Naive thymus-derived CD8-positive, alpha-beta T cell (primary cell): ENCODE results near the gene DGUOK. TPM values are rescaled to one million over a fixed set of nuclear protein-coding genes. Genes with fewer than 3 reads are reported as not detected.

Experiments used
- ATAC-seq, 2 donors: fragments of 150-1000 bp; cut with Tn5 transposase in 1 of 2; sonication (Bioruptor Pico), chemical (Tn5 transposase) in 1 of 2; 1 replicate in 1 of 2; 2 replicates in 1 of 2; pipeline ENCODE4 v1.10.0; 2021; ENCODE audit warnings: mild to moderate bottlenecking in 2 of 2, moderate library complexity in 2 of 2
- POLR2A ChIA-PET: fragments of 350-600 bp; sonication (Branson Sonifier 250); formaldehyde crosslinking; loops from one replicate; lab custom pipeline; 2021; ENCODE audit warnings: antibody characterized with exemption; lab: Charles Lee
- DNase-seq, 10 donors: peaks; one replicate each; pipeline versions ENCODE4 v3.0.0 to v3.0.0-alpha.2; 2020 to 2022
- H3K27ac Mint-ChIP-seq, 10 donors: one replicate each; pipeline ENCODE4 v1.8.0; 2020 to 2022; ENCODE audit warnings: mild to moderate bottlenecking in 10 of 10, mixed read lengths in 10 of 10, moderate library complexity in 4 of 10, inconsistent platforms in 1 of 10
- H3K27me3 Mint-ChIP-seq, 5 donors: one replicate each; pipeline ENCODE4 v1.8.0; 2021 to 2022; ENCODE audit warnings: mixed read lengths in 5 of 5
- H3K36me3 Mint-ChIP-seq, 3 donors: one replicate each; pipeline ENCODE4 v1.8.0; 2020 to 2022; ENCODE audit warnings: mixed read lengths in 3 of 3, mild to moderate bottlenecking in 2 of 3, inconsistent platforms in 1 of 3
- H3K4me1 Mint-ChIP-seq, 4 donors: one replicate each; pipeline ENCODE4 v1.8.0; 2021 to 2022; ENCODE audit warnings: mixed read lengths in 4 of 4
- H3K4me3 Mint-ChIP-seq, 10 donors: one replicate each; pipeline ENCODE4 v1.8.0; 2020 to 2022; ENCODE audit warnings: mild to moderate bottlenecking in 10 of 10, mixed read lengths in 10 of 10, moderate library complexity in 6 of 10, inconsistent platforms in 1 of 10
- H3K9me3 Mint-ChIP-seq, 9 donors: one replicate each; pipeline ENCODE4 v1.8.0; 2020 to 2022; ENCODE audit warnings: mixed read lengths in 9 of 9, mild to moderate bottlenecking in 3 of 9, inconsistent platforms in 1 of 9, moderate library complexity in 1 of 9
- polyA plus RNA-seq, 3 donors: library from polyadenylated mRNA; unstranded; fragments of 300-500 nt; fragmentation: Illumina TruSeq; gene quantifications; one replicate each; pipeline ENCODE4 v1.2.3, GENCODE V29; 2021
- total RNA-seq, 8 experiments: library from RNA in 2 of 8; stranded (reverse) in 2 of 8; gene quantifications; one replicate each; pipeline ENCODE4 v1.2.3 and lab custom pipeline; 2021 to 2026

Gene DGUOK
- total and polyA plus RNA-seq, 5 experiments from 2014 or later = 70.3 to 219 (median 207) TPM

DNA sequence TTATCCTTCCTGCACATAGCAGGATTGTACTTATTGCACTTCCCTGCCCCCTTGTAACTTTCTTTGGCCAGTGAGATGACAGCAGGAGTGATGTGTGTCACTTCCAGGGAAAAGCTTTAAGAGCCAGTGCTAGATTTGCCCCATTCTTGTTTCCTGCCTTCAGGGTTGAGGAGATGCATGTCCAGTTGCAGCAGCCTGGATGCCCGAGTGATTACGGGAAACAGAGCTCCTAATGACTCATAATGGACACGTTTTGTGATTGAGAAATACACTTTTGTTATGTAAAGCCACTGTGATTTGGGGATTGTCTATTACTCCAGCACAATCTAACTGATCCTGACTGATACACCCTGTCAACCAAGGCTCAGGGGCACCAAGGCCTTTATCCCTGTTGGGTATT lies 53.0 kb downstream of the DGUOK start:
- no peaks in the 10 kb centered on the region for H3K27me3 Mint-ChIP-seq
- POLR2A ChIA-PET = interaction anchor here (0.5 to 2.9 kb wide), 7 partner anchors 9 to 479 kb away, joined by 3 to 22 read pairs (median 4); partner anchors contain the start of genes DGUOK and WBP1
- no peaks in the 10 kb centered on the region for H3K36me3 Mint-ChIP-seq
- ATAC-seq (no peak), DNase-seq (peak in 1 of 10 donors; percentile 9)
- H3K9me3 Mint-ChIP-seq = no peaks in the 10 kb centered on the region
- peaks cover 45 to 86% (median 84%) of the 10 kb centered on the region in 4 donors for H3K4me1 Mint-ChIP-seq
- H3K27ac Mint-ChIP-seq = peak overlapping the region; percentile 53 to 98 (median 94)
- H3K4me3 Mint-ChIP-seq = peak overlapping the region; percentile 3 to 90 (median 80)

DNA sequence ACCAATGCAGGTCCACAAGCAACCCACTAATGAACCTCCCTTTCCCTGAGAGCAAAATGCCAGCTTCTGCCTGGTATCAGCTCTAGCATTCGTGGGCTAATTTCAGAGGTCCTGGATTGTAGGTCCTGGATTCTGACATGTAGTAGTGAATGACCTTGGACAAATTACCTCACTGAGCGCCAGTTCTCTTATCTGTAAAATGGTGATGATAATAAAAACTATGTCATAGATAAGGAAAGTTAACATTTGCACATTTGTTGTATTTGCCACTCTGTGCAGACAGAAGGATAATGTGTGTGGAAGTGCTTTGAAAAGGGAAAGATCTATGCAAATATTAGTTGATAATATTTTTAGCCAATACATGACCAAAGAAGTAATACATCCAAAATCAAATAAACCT lies 53.9 kb downstream of the DGUOK start:
- Mint-ChIP-seq H3K36me3 (no peaks in the 10 kb centered on the region), H3K27me3 (no peaks in the 10 kb centered on the region), H3K4me1 (peaks cover 44 to 78% (median 78%) of the 10 kb centered on the region in 4 donors), H3K4me3 (peak overlapping the region; percentile 43 to 85 (median 68)), H3K27ac (peak overlapping the region in 9 of 10 donors; percentile 41 to 98 (median 80)), H3K9me3 (no peaks in the 10 kb centered on the region)
- POLR2A ChIA-PET = interaction anchor here (0.8 to 2.9 kb wide), 6 partner anchors 10 to 73 kb away, joined by 3 to 9 read pairs (median 4); no protein-coding TSS in a partner anchor
- DNase-seq = no peak
- no peak for ATAC-seq

DNA sequence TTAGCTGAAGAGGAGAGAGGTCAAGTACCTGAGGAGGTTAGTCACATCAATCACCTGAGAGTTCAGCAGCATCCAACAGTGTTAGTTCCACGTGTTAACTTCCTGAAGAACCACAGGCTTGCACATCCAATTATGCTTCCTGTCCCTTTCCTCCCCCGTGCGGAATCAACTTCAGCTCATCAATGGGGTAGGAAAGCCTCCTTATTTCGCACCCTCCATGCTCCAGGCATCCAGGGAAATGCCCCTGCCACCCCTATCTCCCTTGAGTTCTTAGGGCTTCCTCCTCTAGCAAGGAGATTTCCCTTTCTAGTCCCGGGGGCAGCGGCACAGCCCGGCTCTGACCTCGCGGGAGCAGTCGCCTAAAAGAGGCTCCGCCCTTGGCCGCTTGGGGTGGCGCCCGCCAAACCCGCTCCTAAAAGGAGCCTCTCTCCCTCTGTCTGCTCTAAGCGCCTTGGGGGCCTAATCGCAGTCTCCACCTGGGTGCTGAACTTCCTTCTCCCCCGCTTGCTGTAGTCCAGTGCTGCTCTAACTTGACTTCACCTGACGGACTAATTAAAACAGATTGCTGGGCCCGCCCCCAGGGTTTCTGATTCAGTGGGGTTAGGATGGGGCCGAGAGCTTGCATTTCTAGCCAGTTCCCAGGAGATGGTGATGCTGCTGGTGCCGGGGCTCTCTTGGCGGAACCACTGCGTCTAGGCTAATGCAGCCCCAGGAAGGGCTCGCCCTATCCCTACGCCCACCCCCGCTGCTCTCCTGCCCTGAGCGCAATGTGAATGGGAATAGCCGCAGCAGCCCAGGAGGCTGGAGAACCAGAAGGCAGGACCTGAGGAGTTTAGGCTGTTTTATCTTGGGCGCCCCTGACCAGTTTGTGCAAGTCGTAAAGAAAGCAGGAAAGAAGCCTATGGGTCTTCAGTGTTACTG lies 54.7 kb downstream of the DGUOK start:
- H3K9me3 Mint-ChIP-seq = no peaks in the 10 kb centered on the region
- DNase-seq (peak in 6 of 10 donors; percentile 16 to 66 (median 31)), ATAC-seq (peak in 1 of 2 donors; percentile 5)
- peak overlapping the region; percentile 65 to 86 (median 73) for H3K4me3 Mint-ChIP-seq
- peaks cover 44 to 82% (median 79%) of the 10 kb centered on the region in 4 donors for H3K4me1 Mint-ChIP-seq
- H3K27ac Mint-ChIP-seq = peak overlapping the region in 8 of 10 donors; percentile 37 to 92 (median 66)
- POLR2A ChIA-PET = interaction anchor here (0.6 to 2.9 kb wide), 7 partner anchors 11 to 177 kb away, joined by 3 to 9 read pairs (median 4); partner anchors contain the start of gene DGUOK
- no peaks in the 10 kb centered on the region for H3K27me3 Mint-ChIP-seq
- no peaks in the 10 kb centered on the region for H3K36me3 Mint-ChIP-seq

DNA sequence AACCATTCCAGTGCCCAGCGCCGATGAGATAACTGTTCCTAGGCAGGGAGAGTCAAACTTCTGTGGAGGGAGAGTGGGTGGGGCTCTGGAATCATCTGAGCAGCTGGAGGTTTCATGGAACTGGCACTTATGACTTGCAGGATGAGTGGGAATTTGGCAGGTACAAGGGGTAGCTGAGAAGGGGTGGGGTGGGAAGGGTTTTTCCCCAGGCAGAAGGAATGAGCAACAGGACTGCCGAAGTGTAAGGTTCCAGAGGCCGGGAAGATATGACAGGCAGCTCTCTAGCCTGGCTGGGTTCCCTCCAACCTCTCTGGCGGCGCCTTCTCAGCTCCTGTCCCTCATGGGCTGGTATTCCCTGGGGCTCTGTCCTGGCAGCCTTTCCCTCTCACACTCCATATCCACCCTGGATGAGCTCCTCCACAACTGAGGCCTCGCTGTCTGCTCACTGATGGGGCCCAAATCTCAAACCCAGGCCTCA lies 55.5 kb downstream of the DGUOK start:
- DNase-seq (peak in 1 of 10 donors; percentile 60), ATAC-seq (no peak)
- H3K27me3 Mint-ChIP-seq = no peaks in the 10 kb centered on the region
- peak overlapping the region in 9 of 10 donors; percentile 5 to 86 (median 58) for H3K4me3 Mint-ChIP-seq
- H3K36me3 Mint-ChIP-seq = peaks cover 0 to 4% (median 0%) of the 10 kb centered on the region in 3 donors
- H3K9me3 Mint-ChIP-seq = no peaks in the 10 kb centered on the region
- peaks cover 49 to 85% (median 79%) of the 10 kb centered on the region in 4 donors for H3K4me1 Mint-ChIP-seq
- POLR2A ChIA-PET = interaction anchor here (0.5 to 1.8 kb wide), 4 partner anchors 10 to 55 kb away, joined by 3 to 7 read pairs (median 4); partner anchors contain the start of gene DGUOK
- H3K27ac Mint-ChIP-seq = peak overlapping the region; percentile 25 to 92 (median 64)

DNA sequence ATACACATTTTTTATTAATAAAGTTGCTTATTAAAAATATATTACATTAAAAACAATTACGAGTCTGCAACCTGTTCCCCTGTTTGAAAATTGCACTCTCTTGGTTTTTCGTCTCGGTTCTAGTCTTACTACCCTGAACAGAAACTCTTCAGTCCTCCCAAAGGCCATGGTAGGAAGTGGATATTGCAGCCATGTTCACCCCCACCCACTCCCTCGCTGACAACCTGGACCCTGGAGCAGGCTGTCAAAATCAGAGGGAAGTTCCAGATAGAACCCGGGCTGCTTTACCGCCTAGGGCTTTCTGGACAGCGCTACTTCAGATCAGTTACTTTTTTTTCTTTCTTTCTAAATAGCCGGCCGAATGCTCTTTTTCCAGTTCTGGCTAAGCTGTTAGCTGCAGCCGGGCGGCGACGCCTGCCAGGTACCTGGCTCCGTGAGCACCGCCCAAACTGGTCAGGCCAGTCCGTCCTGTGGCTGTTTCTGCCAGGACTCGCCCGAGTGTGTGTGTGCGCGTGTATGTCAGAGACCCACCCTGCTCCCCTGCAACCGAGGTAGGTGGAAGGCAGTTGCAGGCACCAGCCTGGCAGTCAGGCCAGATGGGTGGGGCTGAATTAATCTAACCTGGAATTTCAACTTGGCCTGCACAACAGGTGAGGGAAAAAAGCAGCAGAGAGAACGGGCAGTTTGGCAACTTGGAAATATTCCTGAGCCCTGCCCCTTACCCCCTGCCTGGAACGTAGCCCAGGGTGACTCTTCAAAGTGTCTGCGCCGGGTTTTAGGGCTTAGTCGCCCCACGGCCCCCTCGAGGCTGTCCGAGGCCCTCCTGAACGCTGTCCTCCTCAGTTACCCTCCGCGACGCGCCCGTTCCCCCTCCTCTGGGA lies 56.9 kb downstream of the DGUOK start:
- Mint-ChIP-seq H3K36me3 (peaks cover 0 to 6% (median 2%) of the 10 kb centered on the region in 3 donors), H3K27ac (peak overlapping the region; percentile 90 to 96 (median 94)), H3K4me3 (peak overlapping the region; percentile 80 to 91 (median 86)), H3K27me3 (no peaks in the 10 kb centered on the region), H3K9me3 (no peaks in the 10 kb centered on the region), H3K4me1 (peaks cover 52 to 85% (median 82%) of the 10 kb centered on the region in 4 donors)
- ATAC-seq = no peak
- peak in 5 of 10 donors; percentile 28 to 65 (median 36) for DNase-seq
- POLR2A ChIA-PET = interaction anchor here (1.8 to 4.0 kb wide), 5 partner anchors 11 to 57 kb away, joined by 4 to 23 read pairs (median 13); partner anchors contain the start of gene DGUOK

DNA sequence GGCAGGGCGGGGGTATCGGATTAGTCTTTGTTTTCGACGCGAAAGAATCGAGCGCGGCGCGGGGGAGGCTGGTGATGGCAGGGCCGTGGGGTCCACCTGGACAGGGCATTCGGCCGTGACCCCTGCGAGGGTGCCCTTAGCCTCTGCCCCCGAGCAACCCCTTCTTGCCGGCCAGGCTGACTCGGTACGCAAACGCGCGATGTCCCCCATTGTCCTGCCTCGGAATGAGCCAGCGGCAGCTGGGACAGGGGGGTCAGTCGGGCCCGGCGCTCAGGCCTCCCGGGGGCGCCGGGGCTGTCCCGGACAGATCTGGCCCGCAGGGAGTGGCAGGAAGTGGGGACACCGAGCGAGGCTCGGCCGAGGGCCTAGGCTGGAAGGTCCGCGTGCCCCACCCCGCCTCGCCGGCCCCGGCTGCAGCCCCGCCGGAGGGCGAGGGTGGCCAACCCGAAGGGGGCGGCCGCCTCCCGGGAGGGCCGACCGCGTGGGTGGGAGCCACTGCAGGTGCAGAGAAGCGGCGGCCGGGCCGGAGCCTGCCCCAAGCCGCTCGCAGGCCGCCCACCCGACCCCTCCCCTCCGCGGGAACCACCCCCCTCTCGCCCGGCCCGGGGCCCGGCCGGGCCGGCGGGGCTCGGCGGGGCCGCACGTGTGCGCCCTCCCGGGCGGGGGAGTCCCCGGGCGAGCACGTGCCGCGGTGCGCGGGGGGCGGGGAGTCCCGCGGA lies 57.7 kb downstream of the DGUOK start, which contains the start of gene TET3:
TET3 (plus strand) TSS at position 708 of the 719 bp plus-strand sequence. CDS start 1,494 bp downstream, outside the sequence.
- H3K36me3 Mint-ChIP-seq = peaks cover 0 to 10% (median 2%) of the 10 kb centered on the region in 3 donors
- POLR2A ChIA-PET = interaction anchor here (0.9 to 4.0 kb wide), 7 partner anchors 12 to 195 kb away, joined by 3 to 23 read pairs (median 7); partner anchors contain the start of gene DGUOK
- DNase-seq (peak in 6 of 10 donors; percentile 27 to 72 (median 67)), ATAC-seq (peak; percentile 54 to 65)
- peaks cover 50 to 85% (median 82%) of the 10 kb centered on the region in 4 donors for H3K4me1 Mint-ChIP-seq
- no peaks in the 10 kb centered on the region for H3K27me3 Mint-ChIP-seq
- no peaks in the 10 kb centered on the region for H3K9me3 Mint-ChIP-seq
- H3K27ac Mint-ChIP-seq = peak within 1 kb of the TSS; percentile 90 to 96 (median 94)
- H3K4me3 Mint-ChIP-seq = peak within 1 kb of the TSS; percentile 80 to 91 (median 88)

DNA sequence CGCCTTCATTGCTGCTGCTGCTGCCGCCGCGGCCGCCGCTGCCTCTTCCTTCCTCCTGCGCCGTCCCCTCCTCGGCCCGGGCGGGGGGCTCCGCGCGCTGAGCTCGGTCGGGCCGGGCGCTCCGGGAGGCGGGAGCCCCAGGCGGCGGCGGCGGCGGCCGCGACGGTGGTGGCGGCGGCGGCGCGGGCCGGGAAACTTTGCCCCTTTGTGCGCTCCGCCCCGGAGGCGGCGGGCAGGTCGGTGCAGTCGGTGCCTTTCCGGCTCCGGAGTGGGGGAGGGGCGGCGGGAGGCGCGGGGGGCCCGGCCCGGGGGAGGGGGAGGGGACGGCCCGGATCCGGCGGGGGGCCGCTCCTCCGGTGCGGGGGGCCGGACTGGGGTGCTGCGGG lies 58.2 kb downstream of the DGUOK start:
- Mint-ChIP-seq H3K9me3 (no peaks in the 10 kb centered on the region), H3K4me3 (peak overlapping the region in 2 of 10 donors; percentile 31 to 87), H3K27me3 (no peaks in the 10 kb centered on the region), H3K36me3 (peaks cover 0 to 15% (median 2%) of the 10 kb centered on the region in 3 donors), H3K4me1 (peaks cover 52 to 85% (median 82%) of the 10 kb centered on the region in 4 donors), H3K27ac (no peak overlapping the region)
- ATAC-seq (peak; percentile 22 to 26), DNase-seq (peak in 8 of 10 donors; percentile 53 to 83 (median 68))
- POLR2A ChIA-PET = interaction anchor here (0.9 to 4.0 kb wide), 8 partner anchors 15 to 214 kb away, joined by 3 to 23 read pairs (median 4); partner anchors contain the start of genes DGUOK and MTHFD2

DNA sequence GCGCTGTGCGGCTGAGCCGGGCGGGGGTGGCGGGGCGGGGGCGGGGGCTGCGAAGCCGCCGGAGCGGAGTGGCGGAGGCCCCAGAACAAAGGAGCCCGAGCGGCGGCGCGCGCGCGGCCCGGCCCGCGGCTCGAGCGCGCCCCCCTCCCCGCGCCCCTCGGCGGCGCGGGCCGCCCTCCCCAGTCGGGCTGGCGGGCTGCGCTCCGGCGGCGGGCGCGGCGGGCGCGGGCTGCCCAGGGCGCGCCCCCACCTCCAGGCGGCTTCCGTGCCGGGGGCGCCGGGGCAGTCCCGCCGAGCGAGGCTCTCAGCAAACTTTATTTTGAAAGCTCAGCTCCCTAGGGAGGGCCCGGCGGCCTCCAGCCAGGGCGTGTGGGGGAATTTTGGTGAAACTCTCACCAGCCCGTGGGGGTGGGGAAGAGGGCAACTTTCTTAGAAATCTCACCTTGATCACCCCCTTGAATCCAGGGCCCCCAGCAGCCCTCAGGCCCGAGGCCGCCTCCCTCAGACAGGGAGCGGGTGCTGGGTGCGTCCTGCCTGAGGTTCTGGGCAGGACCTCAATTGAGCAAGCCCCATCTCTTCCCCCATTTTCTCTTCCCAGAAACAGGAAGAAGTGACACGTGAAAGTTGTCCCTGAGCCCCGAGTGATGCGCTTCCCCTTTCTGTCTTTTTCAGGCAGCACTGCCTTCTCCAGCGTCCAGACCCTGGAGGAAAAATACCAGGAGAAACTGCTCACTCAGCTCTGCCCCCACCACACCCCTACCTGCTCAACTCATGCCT lies 58.8 kb downstream of the DGUOK start:
- POLR2A ChIA-PET = interaction anchor here (0.6 to 4.0 kb wide), 14 partner anchors 14 to 213 kb away, joined by 3 to 23 read pairs (median 4); partner anchors contain the start of genes DGUOK, MOB1A and MTHFD2
- ATAC-seq = peak; percentile 48 to 49
- peak overlapping the region; percentile 66 to 95 (median 86) for H3K27ac Mint-ChIP-seq
- H3K27me3 Mint-ChIP-seq = no peaks in the 10 kb centered on the region
- peak in 9 of 10 donors; percentile 33 to 77 (median 58) for DNase-seq
- no peaks in the 10 kb centered on the region for H3K9me3 Mint-ChIP-seq
- peaks cover 4 to 21% (median 6%) of the 10 kb centered on the region in 3 donors for H3K36me3 Mint-ChIP-seq
- H3K4me3 Mint-ChIP-seq = peak overlapping the region; percentile 78 to 91 (median 86)
- peaks cover 55 to 85% (median 82%) of the 10 kb centered on the region in 4 donors for H3K4me1 Mint-ChIP-seq

DNA sequence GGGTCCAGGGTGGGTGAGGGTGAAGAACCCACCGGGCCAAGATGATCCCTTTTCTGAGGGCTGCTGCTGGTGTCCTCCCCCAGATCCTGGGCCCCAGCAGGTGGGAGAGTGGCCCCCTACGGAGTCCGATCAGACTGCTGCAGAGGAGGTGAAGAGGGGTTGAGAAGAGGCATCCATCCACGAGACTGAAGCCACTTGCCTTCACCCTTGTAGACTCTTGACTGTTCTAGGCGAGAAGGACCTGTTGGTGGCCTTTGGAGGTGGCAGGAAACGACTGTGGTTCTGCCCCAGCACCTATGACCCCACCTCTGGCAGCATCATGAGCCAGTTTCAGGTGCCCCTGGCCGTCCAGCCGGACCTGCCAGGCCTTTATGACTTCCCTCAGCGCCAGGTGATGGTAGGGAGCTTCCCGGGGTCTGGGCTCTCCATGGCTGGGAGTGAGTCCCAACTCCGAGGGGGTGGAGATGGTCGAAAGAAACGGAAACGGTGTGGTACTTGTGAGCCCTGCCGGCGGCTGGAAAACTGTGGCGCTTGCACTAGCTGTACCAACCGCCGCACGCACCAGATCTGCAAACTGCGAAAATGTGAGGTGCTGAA lies 59.5 kb downstream of the DGUOK start:
- ATAC-seq = peak; percentile 7 to 12
- H3K27ac Mint-ChIP-seq = peak overlapping the region; percentile 66 to 95 (median 86)
- H3K27me3 Mint-ChIP-seq = no peaks in the 10 kb centered on the region
- H3K4me3 Mint-ChIP-seq = peak overlapping the region; percentile 78 to 91 (median 86)
- peaks cover 8 to 28% (median 9%) of the 10 kb centered on the region in 3 donors for H3K36me3 Mint-ChIP-seq
- H3K9me3 Mint-ChIP-seq = no peaks in the 10 kb centered on the region
- DNase-seq = peak in 6 of 10 donors; percentile 11 to 64 (median 39)
- H3K4me1 Mint-ChIP-seq = peaks cover 55 to 82% (median 79%) of the 10 kb centered on the region in 4 donors
- POLR2A ChIA-PET = interaction anchor here (0.6 to 4.0 kb wide), 14 partner anchors 15 to 212 kb away, joined by 3 to 23 read pairs (median 4); partner anchors contain the start of genes DGUOK, MOB1A and MTHFD2
